Measurements from ENCODE around the gene PTMS.
"Not testable (repeated sequence)": the region's sequence is repeated elsewhere in the genome, so short reads cannot be mapped to it uniquely, and the experiment has no call there.

- not testable (repeated sequence) for TF ChIP-seq CTCF (conservative IDR thresholded peaks at IDR 0.05 in 1 of 2, IDR thresholded peaks at IDR 0.05 in 1 of 2; ENCODE audit: extremely low read depth in 1 of 2, insufficient read depth in 1 of 2, low read depth in 1 of 2, low read length in 2 of 2); EZH2 (IDR thresholded peaks at IDR 0.05; ENCODE audit: borderline replicate concordance, low read length)
Observed at GRCh38 chr12:6743300-6743699, 22.9 kb upstream of the PTMS start.

All from mammary epithelial cell (primary cell).